HG03280 (cell line): ENCODE data around the gene POTEB.
"Not testable (repeated sequence)": the region's sequence is repeated elsewhere in the genome, so short reads cannot be mapped to it uniquely, and the experiment has no call there.

Experiments used
- ATAC-seq: cut with Tn5 transposase; IDR thresholded peaks from one replicate; pipeline ENCODE4 v1.9.1; 2021; ENCODE audit warnings: mild to moderate bottlenecking, moderate library complexity; ENCODE audit not compliant: unreplicated experiment

Gene POTEB

GRCh38 chr15:21877635-21878034 lies at the start of gene POTEB:
POTEB (minus strand) TSS chr15:21877735; CDS start chr15:21877246, 489 bp downstream.
- not testable (repeated sequence) for ATAC-seq

- not testable (repeated sequence) for ATAC-seq
Observed at GRCh38 chr15:21890955-21891354, 13.4 kb upstream of the POTEB start.

GRCh38 chr15:21889542-21889941 lies 12.0 kb upstream of the POTEB start:
- ATAC-seq, result not testable (repeated sequence)

- not testable (repeated sequence) for ATAC-seq
Observed at GRCh38 chr15:21838831-21839230, 38.7 kb downstream of the POTEB start.
